Activated T-cell treated with anti-CD3 and anti-CD28 coated beads, Interleukin-2, amount 50 U/mL, for 48 hours (primary cell): ENCODE data around the gene FOXI3.
"Not testable (repeated sequence)": the region's sequence is repeated elsewhere in the genome, so short reads cannot be mapped to it uniquely, and the experiment has no call there.

ENCODE experiments used
- DNase-seq, 2 experiments: peaks; one replicate each; pipeline ENCODE4 v3.0.0-alpha.2; 2020

The FOXI3 gene

GRCh38 chr2:88437010-88437409, 15.5 kb downstream of the FOXI3 start:
- DNase-seq, result no peak

- DNase-seq, result no peak
Observed at GRCh38 chr2:88429929-88430328, 22.6 kb downstream of the FOXI3 start.

- no peak for DNase-seq
Observed at GRCh38 chr2:88423733-88424132, 28.8 kb downstream of the FOXI3 start.

- DNase-seq, result not testable (repeated sequence)
Observed at GRCh38 chr2:88419051-88419450, 33.4 kb downstream of the FOXI3 start.

GRCh38 chr2:88416016-88416663, 36.4 kb downstream of the FOXI3 start:
- DNase-seq, result no peak

GRCh38 chr2:88408870-88409269, 43.6 kb downstream of the FOXI3 start:
- DNase-seq, result not testable (repeated sequence)

GRCh38 chr2:88400037-88400767, 52.3 kb downstream of the FOXI3 start:
- DNase-seq, result no peak

GRCh38 chr2:88398180-88398579, 54.3 kb downstream of the FOXI3 start:
- DNase-seq, result no peak
